Medulla oblongata (tissue), 1 donor: ENCODE data around the gene RELT.
"Not testable (repeated sequence)": the region's sequence is repeated elsewhere in the genome, so short reads cannot be mapped to it uniquely, and the experiment has no call there.

Experiments
- DNase-seq: peaks from one replicate; pipeline ENCODE4 v3.0.0-alpha.2; 2015; ENCODE audit errors: extremely low spot score

RELT gene

DNA sequence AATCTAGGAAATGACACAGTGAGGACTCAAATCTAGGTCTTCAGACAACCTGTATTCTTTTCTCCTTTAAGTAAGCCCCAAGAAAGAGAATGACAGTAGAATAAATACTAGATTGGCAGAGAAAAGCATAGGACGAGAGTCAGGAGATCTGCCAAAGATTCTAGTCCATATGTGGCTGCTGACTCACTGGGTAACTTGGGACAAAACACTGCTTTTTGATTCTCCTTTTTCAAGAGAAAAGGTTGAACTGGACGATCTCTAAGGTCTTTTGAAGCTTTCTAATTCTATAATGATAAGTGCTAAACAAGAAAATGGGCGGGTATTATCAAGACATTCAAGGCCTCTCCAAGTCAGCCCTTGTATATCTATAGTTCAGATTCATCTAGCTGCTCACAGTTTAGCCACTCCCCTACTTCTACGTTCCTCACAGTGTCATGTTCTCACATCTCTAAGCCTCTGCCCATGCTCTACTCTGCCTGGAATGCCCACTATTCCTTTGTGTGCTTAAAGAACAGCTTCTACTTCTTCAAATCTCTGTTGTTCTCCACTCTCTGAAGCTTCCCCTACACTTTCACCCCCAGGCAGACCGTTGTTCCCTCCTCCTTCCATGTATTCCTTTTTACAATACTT is 53.0 kb downstream of the RELT start:
- no peak for DNase-seq

GRCh38 chr11:73430326-73430725 is 54.1 kb downstream of the RELT start:
- no peak for DNase-seq

DNA sequence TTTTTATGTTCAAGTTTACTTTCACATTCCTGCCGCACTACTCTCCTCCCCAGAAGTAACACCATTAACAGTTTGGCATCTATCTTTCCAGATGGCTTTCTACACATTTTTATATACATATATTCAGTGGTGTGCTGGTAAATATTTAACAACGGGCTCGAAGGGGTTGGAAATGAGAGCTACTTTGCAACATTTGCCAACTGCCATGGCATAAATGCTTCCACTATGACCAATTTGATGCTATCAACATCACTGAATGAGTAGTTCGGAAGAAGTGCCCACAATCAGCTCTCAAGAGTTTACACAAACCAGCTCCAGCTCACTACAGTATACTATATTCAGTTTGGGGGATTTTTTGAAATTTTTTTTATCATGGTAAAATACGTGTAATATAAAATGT is 55.2 kb downstream of the RELT start:
- no peak for DNase-seq

GRCh38 chr11:73436859-73437258 is 60.7 kb downstream of the RELT start:
- not testable (repeated sequence) for DNase-seq

GRCh38 chr11:73439002-73439843 is 63.0 kb downstream of the RELT start:
- DNase-seq = no peak

- no peak for DNase-seq
Measured at GRCh38 chr11:73445980-73446379, 69.8 kb downstream of the RELT start.

GRCh38 chr11:73446766-73447165 is 70.6 kb downstream of the RELT start:
- DNase-seq = no peak
